Stimulated activated CD4-positive, alpha-beta T cell treated with anti-CD3 and anti-CD28 coated beads, Interleukin-4, amount 100 ng/mL, for 1 hour (primary cell): ENCODE data around the gene SPOCK3.
"Not testable (repeated sequence)": the region's sequence is repeated elsewhere in the genome, so short reads cannot be mapped to it uniquely, and the experiment has no call there.

ENCODE experiments used
- DNase-seq: peaks from one replicate; pipeline ENCODE4 v3.0.0-alpha.2; 2020

SPOCK3 gene

GRCh38 chr4:167031534-167032156 lies 202.6 kb downstream of the SPOCK3 start:
- no peak for DNase-seq

- DNase-seq = no peak
Observed at GRCh38 chr4:167028976-167029375, 205.3 kb downstream of the SPOCK3 start.

GRCh38 chr4:167025670-167026069 lies 208.6 kb downstream of the SPOCK3 start:
- DNase-seq = no peak

- DNase-seq = no peak
Observed at GRCh38 chr4:167023364-167023925, 210.8 kb downstream of the SPOCK3 start.

- DNase-seq = peak; percentile 53
Observed at GRCh38 chr4:167021545-167022155, 212.6 kb downstream of the SPOCK3 start.

- DNase-seq = no peak
Observed at GRCh38 chr4:167020410-167020809, 213.9 kb downstream of the SPOCK3 start.

GRCh38 chr4:167014944-167015343 lies 219.3 kb downstream of the SPOCK3 start:
- no peak for DNase-seq

- DNase-seq = no peak
Observed at GRCh38 chr4:167003326-167003725, 231.0 kb downstream of the SPOCK3 start.

- DNase-seq = no peak
Observed at GRCh38 chr4:167000141-167000852, 234.0 kb downstream of the SPOCK3 start.

GRCh38 chr4:166996216-166996615 lies 238.1 kb downstream of the SPOCK3 start:
- DNase-seq = no peak

GRCh38 chr4:166994686-166995085 lies 239.6 kb downstream of the SPOCK3 start:
- DNase-seq = no peak

GRCh38 chr4:166991006-166991561 lies 243.2 kb downstream of the SPOCK3 start:
- DNase-seq = no peak

- DNase-seq = no peak
Observed at GRCh38 chr4:166989886-166990285, 244.4 kb downstream of the SPOCK3 start.

GRCh38 chr4:166987026-166987425 lies 247.3 kb downstream of the SPOCK3 start:
- DNase-seq = no peak

- no peak for DNase-seq
Observed at GRCh38 chr4:166981847-166982246, 252.4 kb downstream of the SPOCK3 start.

GRCh38 chr4:166980419-166980818 lies 253.9 kb downstream of the SPOCK3 start:
- DNase-seq = no peak

GRCh38 chr4:166977596-166977995 lies 256.7 kb downstream of the SPOCK3 start:
- DNase-seq = no peak

- no peak for DNase-seq
Observed at GRCh38 chr4:166972071-166972470, 262.2 kb downstream of the SPOCK3 start.

- not testable (repeated sequence) for DNase-seq
Observed at GRCh38 chr4:166968219-166968618, 266.1 kb downstream of the SPOCK3 start.

- no peak for DNase-seq
Observed at GRCh38 chr4:166965562-166965961, 268.7 kb downstream of the SPOCK3 start.

GRCh38 chr4:166957451-166957850 lies 276.8 kb downstream of the SPOCK3 start:
- DNase-seq = no peak

- no peak for DNase-seq
Observed at GRCh38 chr4:166956484-166956883, 277.8 kb downstream of the SPOCK3 start.

GRCh38 chr4:166941629-166942028 lies 292.7 kb downstream of the SPOCK3 start:
- DNase-seq = no peak

GRCh38 chr4:166930464-166930863 lies 303.8 kb downstream of the SPOCK3 start:
- no peak for DNase-seq
